GM19099 (cell line): ENCODE data around the gene RPAIN.

Experiments
- POLR2A ChIP-seq: IDR thresholded peaks from 3 replicates; pipeline ENCODE4 v1.6.1; 2011; ENCODE audit warnings: low read depth; ENCODE audit not compliant: insufficient read length; ENCODE audit errors: extremely low read depth

RPAIN gene

GRCh38 chr17:5418858-5419355, 1.1 kb upstream of the RPAIN start:
- no peak for TF ChIP-seq POLR2A

GRCh38 chr17:5419356-5419958, 525 bp upstream of the RPAIN start, which contains the start of gene NUP88:
NUP88 (minus strand) TSS chr17:5419662; CDS start chr17:5419650, 12 bp downstream.
- TF ChIP-seq POLR2A = peak; percentile 90

- TF ChIP-seq POLR2A = no peak
These were observed 2.5 kb downstream of the RPAIN start for GRCh38 chr17:5422505-5422904.

- no peak for TF ChIP-seq POLR2A
These were observed 4.9 kb downstream of the RPAIN start for GRCh38 chr17:5424909-5425308.

GRCh38 chr17:5425826-5426225, 5.8 kb downstream of the RPAIN start:
- TF ChIP-seq POLR2A = no peak

GRCh38 chr17:5429191-5429887, 9.4 kb downstream of the RPAIN start:
- no peak for TF ChIP-seq POLR2A

GRCh38 chr17:5430413-5430999, 10.5 kb downstream of the RPAIN start:
- no peak for TF ChIP-seq POLR2A

GRCh38 chr17:5431949-5432556, 12.1 kb downstream of the RPAIN start:
- no peak for TF ChIP-seq POLR2A

- no peak for TF ChIP-seq POLR2A
These were observed 15.0 kb downstream of the RPAIN start for GRCh38 chr17:5434984-5435383.

- TF ChIP-seq POLR2A = no peak
These were observed 17.8 kb downstream of the RPAIN start for GRCh38 chr17:5437721-5438317.

GRCh38 chr17:5438716-5439445, 18.9 kb downstream of the RPAIN start, which contains the start of gene C1QBP:
C1QBP (minus strand) TSS chr17:5439155; CDS start chr17:5439073, 82 bp downstream.
- TF ChIP-seq POLR2A = peak; percentile 86

GRCh38 chr17:5439446-5439764, 19.4 kb downstream of the RPAIN start:
- TF ChIP-seq POLR2A = no peak

- TF ChIP-seq POLR2A = no peak
These were observed 23.7 kb downstream of the RPAIN start for GRCh38 chr17:5443728-5444127.

GRCh38 chr17:5444209-5444608, 24.2 kb downstream of the RPAIN start:
- TF ChIP-seq POLR2A = no peak

- TF ChIP-seq POLR2A = no peak
These were observed 26.8 kb downstream of the RPAIN start for GRCh38 chr17:5446786-5447185.
